Esophagus mucosa (tissue), 1 donor: ENCODE measurements around the gene FAM204A. TPM values are rescaled to one million over a fixed set of nuclear protein-coding genes. Genes with fewer than 3 reads are reported as not detected.

Source experiments
- ATAC-seq: fragments of 200-7000 bp; cut with Tn5 transposase; one replicate; pipeline ENCODE4 v1.9.1; 2020
- total RNA-seq: library from RNA; stranded (reverse); gene quantifications from one replicate; pipeline ENCODE4 v1.2.4, GENCODE V29; 2023
- donor health status: DM: yes; HTN: yes; CAD: no.

Gene FAM204A
- total RNA-seq, 1 donor from 2014 or later = 49.6 TPM

- ATAC-seq = no peak
Measured at GRCh38 chr10:118277871-118278270, 64.3 kb downstream of the FAM204A start.

GRCh38 chr10:118276727-118277126 is 65.4 kb downstream of the FAM204A start:
- ATAC-seq = no peak

- ATAC-seq = no peak
Measured at GRCh38 chr10:118276204-118276603, 65.9 kb downstream of the FAM204A start.

GRCh38 chr10:118273662-118274061 is 68.5 kb downstream of the FAM204A start:
- ATAC-seq = no peak

- no peak for ATAC-seq
Measured at GRCh38 chr10:118272767-118273166, 69.4 kb downstream of the FAM204A start.

GRCh38 chr10:118272149-118272721 is 69.9 kb downstream of the FAM204A start:
- ATAC-seq = no peak

GRCh38 chr10:118271671-118272070 is 70.5 kb downstream of the FAM204A start:
- ATAC-seq = no peak

GRCh38 chr10:118266098-118266748 is 75.9 kb downstream of the FAM204A start:
- ATAC-seq = no peak

GRCh38 chr10:118264838-118265470 is 77.2 kb downstream of the FAM204A start:
- ATAC-seq = no peak

- no peak for ATAC-seq
Measured at GRCh38 chr10:118264252-118264651, 77.9 kb downstream of the FAM204A start.

GRCh38 chr10:118262538-118262937 is 79.6 kb downstream of the FAM204A start:
- no peak for ATAC-seq

GRCh38 chr10:118259288-118259906 is 82.7 kb downstream of the FAM204A start:
- peak; percentile 57 for ATAC-seq

GRCh38 chr10:118258285-118258684 is 83.8 kb downstream of the FAM204A start:
- ATAC-seq = no peak

GRCh38 chr10:118256825-118257570 is 85.1 kb downstream of the FAM204A start:
- no peak for ATAC-seq

GRCh38 chr10:118256209-118256608 is 85.9 kb downstream of the FAM204A start:
- no peak for ATAC-seq

GRCh38 chr10:118255355-118255754 is 86.8 kb downstream of the FAM204A start:
- no peak for ATAC-seq

- no peak for ATAC-seq
Measured at GRCh38 chr10:118254654-118255053, 87.5 kb downstream of the FAM204A start.

GRCh38 chr10:118253397-118253796 is 88.7 kb downstream of the FAM204A start:
- ATAC-seq = no peak

GRCh38 chr10:118251791-118252190 is 90.3 kb downstream of the FAM204A start:
- no peak for ATAC-seq

- ATAC-seq = no peak
Measured at GRCh38 chr10:118249714-118250113, 92.4 kb downstream of the FAM204A start.
